Measurements from ENCODE around the gene DACH1.
A peak's percentile ranks its signal among the peaks of the same experiment; 100 is the strongest.

The DACH1 gene

DNA sequence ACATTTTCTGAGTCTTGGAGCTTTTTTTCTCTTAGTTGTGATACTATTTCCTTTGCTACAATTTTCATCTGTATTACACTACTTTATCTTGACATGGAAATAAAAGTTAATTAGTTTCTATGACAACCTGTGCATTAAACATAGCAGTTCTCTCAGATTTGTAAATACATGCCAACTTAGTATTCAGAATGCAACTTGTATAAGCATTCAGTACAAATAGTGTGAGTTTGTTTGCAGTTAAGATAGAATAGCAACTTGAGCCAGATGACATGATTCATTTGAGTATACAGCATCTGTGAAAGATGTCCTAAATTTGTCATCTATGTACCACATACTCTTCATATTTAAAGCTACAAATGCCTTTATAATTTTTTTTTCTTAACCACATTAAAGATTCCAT, 98.1 kb downstream of the DACH1 start:
- H3K9me3 ChIP-seq (ENCODE audit: control insufficient read depth in 1 of 2, low read length in 2 of 2) = no peaks in the 10 kb centered on the region
- H3K27ac ChIP-seq (ENCODE audit: low read depth, low read length) = no peak overlapping the region
- peaks cover 8 to 29% of the 10 kb centered on the region in 2 donors for H3K4me1 ChIP-seq (ENCODE audit: control insufficient read depth in 1 of 2, insufficient read depth in 2 of 2, low read length in 2 of 2)
- H3K27me3 ChIP-seq (ENCODE audit: control insufficient read depth in 1 of 2, insufficient read depth in 2 of 2, low read length in 2 of 2) = no peaks in the 10 kb centered on the region
- no peak overlapping the region for H3K9ac ChIP-seq (ENCODE audit: low read depth in 1 of 2, low read length in 2 of 2)
- no peaks in the 10 kb centered on the region for H3K36me3 ChIP-seq (ENCODE audit: control insufficient read depth in 1 of 2, insufficient read depth in 2 of 2, low read length in 2 of 2)
- H3K4me3 ChIP-seq (ENCODE audit: low read depth in 1 of 2, low read length in 2 of 2) = no peak overlapping the region

DNA sequence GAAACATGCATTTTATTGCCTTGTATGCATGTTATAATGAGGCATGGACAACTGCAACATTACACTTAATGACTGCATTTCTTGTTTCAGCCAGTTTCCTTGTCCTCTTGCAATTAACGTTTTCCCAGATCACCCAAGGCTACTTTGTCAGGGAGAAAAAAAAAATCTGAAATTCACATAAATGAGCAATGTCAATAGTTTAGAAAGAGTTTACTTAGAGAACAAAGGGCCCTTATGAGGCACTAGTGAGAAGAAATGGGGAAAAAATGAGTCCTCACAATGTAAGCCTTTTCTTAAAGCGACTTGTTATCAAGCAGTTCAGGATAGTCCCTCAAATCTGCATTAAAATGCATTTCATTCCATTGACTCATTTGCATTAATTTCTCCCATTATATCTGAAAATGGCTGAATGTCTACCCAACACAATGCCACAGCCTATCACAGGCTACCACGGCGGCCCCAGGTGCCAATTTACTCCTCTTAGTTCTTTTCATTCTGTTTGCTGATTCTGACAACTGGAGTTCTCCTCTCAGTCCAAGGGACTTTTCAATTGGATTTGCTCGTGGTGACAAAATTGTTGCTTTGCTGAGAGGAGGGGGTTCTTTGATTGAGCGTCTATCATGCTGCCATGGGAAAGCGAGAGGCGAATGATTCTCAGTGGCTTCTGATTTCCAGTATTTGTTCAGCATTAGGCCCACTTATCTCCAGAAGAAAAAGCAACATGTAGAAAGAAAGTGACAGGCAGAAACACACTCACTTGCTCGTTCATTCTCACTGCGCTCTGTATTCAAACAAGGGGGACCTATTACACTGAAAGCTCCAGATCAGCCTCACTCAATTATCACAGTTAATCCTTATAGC, 107.1 kb downstream of the DACH1 start:
- Histone ChIP-seq H3K4me1 (ENCODE audit: control insufficient read depth in 1 of 2, insufficient read depth in 2 of 2, low read length in 2 of 2) (peaks cover 0 to 7% of the 10 kb centered on the region in 2 donors), H3K36me3 (ENCODE audit: control insufficient read depth in 1 of 2, insufficient read depth in 2 of 2, low read length in 2 of 2) (no peaks in the 10 kb centered on the region), H3K27me3 (ENCODE audit: control insufficient read depth in 1 of 2, insufficient read depth in 2 of 2, low read length in 2 of 2) (no peaks in the 10 kb centered on the region), H3K4me3 (ENCODE audit: low read depth in 1 of 2, low read length in 2 of 2) (no peak overlapping the region), H3K9ac (ENCODE audit: low read depth in 1 of 2, low read length in 2 of 2) (no peak overlapping the region), H3K9me3 (ENCODE audit: control insufficient read depth in 1 of 2, low read length in 2 of 2) (no peaks in the 10 kb centered on the region), H3K27ac (ENCODE audit: low read depth, low read length) (no peak overlapping the region)

DNA sequence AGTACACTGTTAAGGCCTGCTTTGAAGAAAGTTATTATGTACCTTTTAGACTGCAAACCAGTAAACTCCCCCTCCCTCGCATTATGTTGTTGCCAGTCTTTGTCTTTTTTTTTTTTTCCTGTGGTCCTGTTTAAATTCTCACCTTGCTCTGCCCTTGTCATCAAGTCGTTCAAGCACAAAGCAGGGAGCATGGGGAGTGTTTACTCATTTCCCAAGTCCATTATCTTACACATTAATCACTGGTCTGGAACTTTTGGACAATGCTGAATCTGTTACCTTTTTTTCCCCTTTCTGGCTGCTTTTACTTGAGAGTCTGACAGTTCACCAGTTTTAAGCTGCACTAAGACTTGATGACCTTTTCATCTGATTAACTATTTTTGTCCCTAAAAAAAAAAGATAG, 108.2 kb downstream of the DACH1 start:
- Histone ChIP-seq H3K4me3 (ENCODE audit: low read depth in 1 of 2, low read length in 2 of 2) (no peak overlapping the region), H3K9ac (ENCODE audit: low read depth in 1 of 2, low read length in 2 of 2) (no peak overlapping the region), H3K27ac (ENCODE audit: low read depth, low read length) (no peak overlapping the region), H3K9me3 (ENCODE audit: control insufficient read depth in 1 of 2, low read length in 2 of 2) (no peaks in the 10 kb centered on the region), H3K27me3 (ENCODE audit: control insufficient read depth in 1 of 2, insufficient read depth in 2 of 2, low read length in 2 of 2) (no peaks in the 10 kb centered on the region), H3K36me3 (ENCODE audit: control insufficient read depth in 1 of 2, insufficient read depth in 2 of 2, low read length in 2 of 2) (no peaks in the 10 kb centered on the region), H3K4me1 (ENCODE audit: control insufficient read depth in 1 of 2, insufficient read depth in 2 of 2, low read length in 2 of 2) (peaks cover 0 to 7% of the 10 kb centered on the region in 2 donors)

DNA sequence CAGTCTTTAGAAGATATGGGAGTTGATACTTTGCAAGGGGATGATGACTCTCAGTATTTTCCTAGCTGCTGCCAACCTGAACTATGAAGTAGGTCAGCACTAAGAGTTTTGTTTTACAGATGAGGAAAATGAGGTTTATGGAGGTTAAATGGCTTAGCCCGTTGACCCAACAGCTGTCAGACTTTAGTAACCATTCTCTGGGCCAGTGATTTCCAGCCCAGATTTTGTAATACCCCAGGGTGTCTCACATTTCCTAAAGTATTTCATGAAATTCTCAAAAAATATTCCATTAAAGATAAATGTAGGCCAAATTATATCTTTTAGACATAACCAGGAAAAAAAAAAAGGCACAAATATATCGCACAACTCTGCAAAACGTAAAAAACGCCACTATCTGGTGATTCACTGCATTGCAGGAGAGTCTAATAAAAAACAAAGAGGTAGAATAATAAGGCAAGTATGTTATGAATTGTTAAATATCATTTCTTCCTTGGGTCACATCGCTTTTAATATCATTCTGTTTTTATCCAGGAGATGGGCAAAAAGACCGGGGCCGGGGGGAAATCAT, 112.5 kb downstream of the DACH1 start:
- Histone ChIP-seq H3K36me3 (ENCODE audit: control insufficient read depth in 1 of 2, insufficient read depth in 2 of 2, low read length in 2 of 2) (no peaks in the 10 kb centered on the region), H3K27ac (ENCODE audit: low read depth, low read length) (no peak overlapping the region), H3K4me3 (ENCODE audit: low read depth in 1 of 2, low read length in 2 of 2) (no peak overlapping the region), H3K27me3 (ENCODE audit: control insufficient read depth in 1 of 2, insufficient read depth in 2 of 2, low read length in 2 of 2) (no peaks in the 10 kb centered on the region), H3K4me1 (ENCODE audit: control insufficient read depth in 1 of 2, insufficient read depth in 2 of 2, low read length in 2 of 2) (peaks cover 7 to 16% of the 10 kb centered on the region in 2 donors), H3K9me3 (ENCODE audit: control insufficient read depth in 1 of 2, low read length in 2 of 2) (no peaks in the 10 kb centered on the region), H3K9ac (ENCODE audit: low read depth in 1 of 2, low read length in 2 of 2) (no peak overlapping the region)

DNA sequence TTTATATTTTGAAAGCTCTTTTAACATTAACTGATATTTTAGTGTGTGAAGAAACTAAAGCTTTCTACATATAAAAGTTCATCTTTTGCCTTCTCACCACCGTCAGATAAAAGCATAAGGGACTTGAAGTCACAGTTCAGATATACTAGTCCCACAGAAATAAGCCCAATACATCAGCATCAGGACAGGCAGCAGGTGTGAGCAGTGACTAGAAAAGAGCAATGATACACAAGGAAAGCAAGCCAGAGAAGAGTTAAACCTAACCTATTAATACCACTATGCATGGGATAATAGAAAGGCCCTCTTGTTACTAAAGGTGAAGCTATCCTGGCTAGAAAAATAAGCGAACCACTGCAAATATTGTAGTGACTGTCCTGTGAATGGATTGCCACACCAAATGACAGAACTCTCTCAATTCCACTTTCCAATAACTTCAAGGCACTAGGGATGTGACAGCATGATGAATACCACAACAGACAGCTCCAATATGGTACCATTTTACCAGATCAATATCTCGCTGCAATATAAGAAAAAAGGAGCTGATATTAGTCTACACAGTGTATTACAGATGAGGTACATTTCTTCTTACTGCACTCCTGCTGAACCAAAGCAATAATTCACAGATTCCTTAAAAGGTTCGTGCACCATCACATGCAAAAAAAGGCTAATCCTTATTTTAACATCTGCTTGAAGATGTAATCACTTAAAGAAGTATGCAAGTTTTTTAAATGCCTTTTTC, 114.1 kb downstream of the DACH1 start:
- Histone ChIP-seq H3K36me3 (ENCODE audit: control insufficient read depth in 1 of 2, insufficient read depth in 2 of 2, low read length in 2 of 2) (no peaks in the 10 kb centered on the region), H3K9me3 (ENCODE audit: control insufficient read depth in 1 of 2, low read length in 2 of 2) (no peaks in the 10 kb centered on the region), H3K4me1 (ENCODE audit: control insufficient read depth in 1 of 2, insufficient read depth in 2 of 2, low read length in 2 of 2) (peaks cover 7 to 10% of the 10 kb centered on the region in 2 donors), H3K9ac (ENCODE audit: low read depth in 1 of 2, low read length in 2 of 2) (no peak overlapping the region), H3K27ac (ENCODE audit: low read depth, low read length) (no peak overlapping the region), H3K4me3 (ENCODE audit: low read depth in 1 of 2, low read length in 2 of 2) (no peak overlapping the region), H3K27me3 (ENCODE audit: control insufficient read depth in 1 of 2, insufficient read depth in 2 of 2, low read length in 2 of 2) (no peaks in the 10 kb centered on the region)

DNA sequence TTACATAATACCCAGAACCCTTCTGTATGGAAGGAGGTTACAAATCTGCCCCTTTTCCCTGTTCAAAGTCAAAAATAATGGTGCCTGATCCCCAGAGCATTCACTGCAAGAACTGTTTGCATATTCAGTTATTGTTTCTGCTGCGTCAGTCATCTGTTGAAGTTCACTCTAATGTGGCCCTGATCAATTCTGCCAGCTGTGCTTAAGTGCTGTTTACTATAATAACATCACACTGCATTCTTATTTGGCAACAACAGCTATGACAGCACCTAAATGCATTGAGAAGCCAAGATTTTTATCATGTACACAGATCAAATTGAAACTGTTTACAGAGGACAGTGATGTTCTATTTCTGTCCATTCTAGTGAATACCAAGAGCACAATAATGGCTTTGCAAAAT, 115.9 kb downstream of the DACH1 start:
- Histone ChIP-seq H3K4me1 (ENCODE audit: control insufficient read depth in 1 of 2, insufficient read depth in 2 of 2, low read length in 2 of 2) (peaks cover 7 to 10% of the 10 kb centered on the region in 2 donors), H3K36me3 (ENCODE audit: control insufficient read depth in 1 of 2, insufficient read depth in 2 of 2, low read length in 2 of 2) (no peaks in the 10 kb centered on the region), H3K9me3 (ENCODE audit: control insufficient read depth in 1 of 2, low read length in 2 of 2) (no peaks in the 10 kb centered on the region), H3K27me3 (ENCODE audit: control insufficient read depth in 1 of 2, insufficient read depth in 2 of 2, low read length in 2 of 2) (no peaks in the 10 kb centered on the region), H3K4me3 (ENCODE audit: low read depth in 1 of 2, low read length in 2 of 2) (peak overlapping the region in 1 of 2 donors; percentile 7), H3K9ac (ENCODE audit: low read depth in 1 of 2, low read length in 2 of 2) (no peak overlapping the region), H3K27ac (ENCODE audit: low read depth, low read length) (no peak overlapping the region)

DNA sequence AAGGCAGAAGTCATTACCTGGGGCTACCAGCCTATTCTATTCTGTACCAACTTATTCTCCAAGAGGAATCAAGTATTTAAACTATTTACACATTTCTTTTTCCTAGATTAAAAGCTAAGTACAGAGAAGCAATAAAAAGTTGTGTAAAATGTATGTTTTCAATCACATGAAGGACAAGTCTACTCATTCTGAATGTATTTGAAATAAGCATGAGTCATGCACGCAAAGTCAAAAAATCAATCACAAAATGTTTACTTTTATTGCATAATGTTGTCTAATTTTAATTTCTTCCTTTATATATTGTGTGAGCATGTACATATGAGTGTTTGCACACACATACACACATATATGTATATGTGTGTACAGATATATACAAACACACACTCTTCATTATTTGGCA, 136.7 kb downstream of the DACH1 start:
- H3K36me3 ChIP-seq (ENCODE audit: control insufficient read depth in 1 of 2, insufficient read depth in 2 of 2, low read length in 2 of 2) = no peaks in the 10 kb centered on the region
- no peak overlapping the region for H3K9ac ChIP-seq (ENCODE audit: low read depth in 1 of 2, low read length in 2 of 2)
- H3K27ac ChIP-seq (ENCODE audit: low read depth, low read length) = no peak overlapping the region
- H3K4me3 ChIP-seq (ENCODE audit: low read depth in 1 of 2, low read length in 2 of 2) = no peak overlapping the region
- H3K4me1 ChIP-seq (ENCODE audit: control insufficient read depth in 1 of 2, insufficient read depth in 2 of 2, low read length in 2 of 2) = no peaks in the 10 kb centered on the region
- H3K27me3 ChIP-seq (ENCODE audit: control insufficient read depth in 1 of 2, insufficient read depth in 2 of 2, low read length in 2 of 2) = no peaks in the 10 kb centered on the region
- H3K9me3 ChIP-seq (ENCODE audit: control insufficient read depth in 1 of 2, low read length in 2 of 2) = no peaks in the 10 kb centered on the region

DNA sequence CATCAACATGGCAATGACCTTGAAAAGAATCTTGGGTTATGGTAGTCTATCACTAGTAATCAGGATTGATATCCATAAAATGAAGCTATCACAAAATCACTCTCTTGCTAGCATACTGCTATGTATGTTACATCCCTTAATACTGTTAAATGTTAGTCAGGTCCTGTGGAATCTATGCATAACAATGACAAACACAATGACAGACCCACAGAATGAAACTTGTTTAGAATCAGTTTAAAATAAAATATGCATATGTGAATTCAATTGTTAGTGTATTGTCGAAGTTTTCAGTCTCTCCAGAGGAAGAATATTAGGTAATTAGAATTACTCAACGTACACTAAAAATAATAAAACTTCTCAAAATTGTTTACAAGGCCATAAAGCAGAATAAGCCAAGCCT, 137.6 kb downstream of the DACH1 start:
- Histone ChIP-seq H3K4me1 (ENCODE audit: control insufficient read depth in 1 of 2, insufficient read depth in 2 of 2, low read length in 2 of 2) (no peaks in the 10 kb centered on the region), H3K9ac (ENCODE audit: low read depth in 1 of 2, low read length in 2 of 2) (no peak overlapping the region), H3K4me3 (ENCODE audit: low read depth in 1 of 2, low read length in 2 of 2) (no peak overlapping the region), H3K27me3 (ENCODE audit: control insufficient read depth in 1 of 2, insufficient read depth in 2 of 2, low read length in 2 of 2) (no peaks in the 10 kb centered on the region), H3K27ac (ENCODE audit: low read depth, low read length) (no peak overlapping the region), H3K9me3 (ENCODE audit: control insufficient read depth in 1 of 2, low read length in 2 of 2) (no peaks in the 10 kb centered on the region), H3K36me3 (ENCODE audit: control insufficient read depth in 1 of 2, insufficient read depth in 2 of 2, low read length in 2 of 2) (no peaks in the 10 kb centered on the region)

DNA sequence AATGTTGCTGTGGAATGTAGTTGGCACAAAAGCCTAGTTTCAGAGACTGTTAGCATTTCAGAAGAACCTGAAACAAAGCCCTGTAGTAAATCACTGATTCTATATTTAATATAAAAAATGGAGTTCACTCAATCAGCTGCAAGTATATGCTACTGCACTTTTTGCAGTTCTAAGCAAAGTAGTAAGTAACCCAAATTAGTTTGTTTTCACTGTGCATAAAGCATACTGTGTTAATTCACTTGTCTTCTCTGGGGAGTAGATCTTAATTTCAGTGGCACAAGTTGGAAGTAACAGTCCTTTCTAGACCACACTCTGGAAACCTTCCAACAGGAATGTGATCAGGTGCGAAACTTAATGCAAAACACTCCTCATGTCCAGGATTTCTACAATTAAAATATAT, 139.3 kb downstream of the DACH1 start:
- H3K9ac ChIP-seq (ENCODE audit: low read depth in 1 of 2, low read length in 2 of 2) = no peak overlapping the region
- no peaks in the 10 kb centered on the region for H3K9me3 ChIP-seq (ENCODE audit: control insufficient read depth in 1 of 2, low read length in 2 of 2)
- no peaks in the 10 kb centered on the region for H3K4me1 ChIP-seq (ENCODE audit: control insufficient read depth in 1 of 2, insufficient read depth in 2 of 2, low read length in 2 of 2)
- no peak overlapping the region for H3K4me3 ChIP-seq (ENCODE audit: low read depth in 1 of 2, low read length in 2 of 2)
- no peaks in the 10 kb centered on the region for H3K36me3 ChIP-seq (ENCODE audit: control insufficient read depth in 1 of 2, insufficient read depth in 2 of 2, low read length in 2 of 2)
- H3K27me3 ChIP-seq (ENCODE audit: control insufficient read depth in 1 of 2, insufficient read depth in 2 of 2, low read length in 2 of 2) = no peaks in the 10 kb centered on the region
- H3K27ac ChIP-seq (ENCODE audit: low read depth, low read length) = no peak overlapping the region

DNA sequence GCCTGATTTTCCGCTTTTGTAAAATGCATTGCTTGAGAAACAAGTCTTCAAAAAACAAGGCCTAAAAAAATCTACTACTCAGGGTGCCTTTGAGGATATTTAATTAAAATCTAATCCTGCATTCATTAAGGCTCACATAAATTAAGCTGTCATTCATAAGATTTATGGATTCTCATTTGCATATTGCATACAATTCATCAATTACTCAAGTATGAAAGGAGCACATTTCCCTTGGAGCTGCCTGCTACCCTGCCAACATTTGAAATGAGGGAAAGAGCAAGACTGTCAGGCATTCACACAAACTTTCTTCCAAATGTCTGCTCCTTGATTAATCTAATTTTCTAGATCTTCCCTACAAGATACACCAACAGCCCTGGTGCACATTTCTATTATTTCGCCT, 140.0 kb downstream of the DACH1 start:
- H3K9me3 ChIP-seq (ENCODE audit: control insufficient read depth in 1 of 2, low read length in 2 of 2) = no peaks in the 10 kb centered on the region
- H3K27ac ChIP-seq (ENCODE audit: low read depth, low read length) = no peak overlapping the region

More for the DNA sequence above, 140.0 kb downstream of the DACH1 start:
- H3K9ac ChIP-seq (ENCODE audit: low read depth in 1 of 2, low read length in 2 of 2) = no peak overlapping the region
- H3K4me3 ChIP-seq (ENCODE audit: low read depth in 1 of 2, low read length in 2 of 2) = no peak overlapping the region
- no peaks in the 10 kb centered on the region for H3K36me3 ChIP-seq (ENCODE audit: control insufficient read depth in 1 of 2, insufficient read depth in 2 of 2, low read length in 2 of 2)
- no peaks in the 10 kb centered on the region for H3K27me3 ChIP-seq (ENCODE audit: control insufficient read depth in 1 of 2, insufficient read depth in 2 of 2, low read length in 2 of 2)
- H3K4me1 ChIP-seq (ENCODE audit: control insufficient read depth in 1 of 2, insufficient read depth in 2 of 2, low read length in 2 of 2) = no peaks in the 10 kb centered on the region
